ENCODE results near the gene GRIK4. TPM values are rescaled to one million over a fixed set of nuclear protein-coding genes. Genes with fewer than 3 reads are reported as not detected.

The GRIK4 gene
- total RNA-seq, 1 experiment from 2014 or later, result not detected

GRCh38 chr11:120717042-120717441 is 205.5 kb downstream of the GRIK4 start:
- Mint-ChIP-seq H3K4me1 (ENCODE audit: insufficient read depth, unreplicated experiment) (no peaks in the 10 kb centered on the region), H3K9me3 (ENCODE audit: unreplicated experiment) (no peaks in the 10 kb centered on the region), H3K4me3 (ENCODE audit: unreplicated experiment) (no peak overlapping the region), H3K27ac (ENCODE audit: low read depth, unreplicated experiment) (no peak overlapping the region), H3K27me3 (ENCODE audit: insufficient read depth, unreplicated experiment) (peaks cover 11% of the 10 kb centered on the region), H3K36me3 (ENCODE audit: insufficient read depth, unreplicated experiment) (no peaks in the 10 kb centered on the region)
- intact Hi-C loops (cut with micrococcal nuclease), result no loop called here
- DNase-seq (ENCODE audit: unreplicated experiment), result no peak
- BruUV-seq (replicated peaks), result no TSS peak
- POLR2A ChIA-PET, result no interaction called here
- TF ChIP-seq CTCF (IDR thresholded peaks at IDR 0.05; ENCODE audit: unreplicated experiment), result no peak
- CTCF ChIA-PET, result interaction anchor here (1.0 kb wide), 1 partner anchor 32 kb away, joined by 4 read pairs; no protein-coding TSS in a partner anchor

GRCh38 chr11:120717623-120718022 is 206.1 kb downstream of the GRIK4 start:
- no peak for TF ChIP-seq CTCF (IDR thresholded peaks at IDR 0.05; ENCODE audit: unreplicated experiment)
- intact Hi-C loops (cut with micrococcal nuclease), result no loop called here
- no peaks in the 10 kb centered on the region for H3K4me1 Mint-ChIP-seq (ENCODE audit: insufficient read depth, unreplicated experiment)
- BruUV-seq (replicated peaks), result no TSS peak
- POLR2A ChIA-PET, result no interaction called here
- no peaks in the 10 kb centered on the region for H3K36me3 Mint-ChIP-seq (ENCODE audit: insufficient read depth, unreplicated experiment)
- H3K9me3 Mint-ChIP-seq (ENCODE audit: unreplicated experiment), result no peaks in the 10 kb centered on the region
- CTCF ChIA-PET, result no interaction called here
- no peak overlapping the region for H3K27ac Mint-ChIP-seq (ENCODE audit: low read depth, unreplicated experiment)
- H3K27me3 Mint-ChIP-seq (ENCODE audit: insufficient read depth, unreplicated experiment), result peaks cover 11% of the 10 kb centered on the region
- H3K4me3 Mint-ChIP-seq (ENCODE audit: unreplicated experiment), result no peak overlapping the region
- no peak for DNase-seq (ENCODE audit: unreplicated experiment)

GRCh38 chr11:120718171-120718570 is 206.6 kb downstream of the GRIK4 start:
- CTCF ChIA-PET, result no interaction called here
- no peak for DNase-seq (ENCODE audit: unreplicated experiment)
- Mint-ChIP-seq H3K9me3 (ENCODE audit: unreplicated experiment) (no peaks in the 10 kb centered on the region), H3K27me3 (ENCODE audit: insufficient read depth, unreplicated experiment) (peaks cover 11% of the 10 kb centered on the region), H3K27ac (ENCODE audit: low read depth, unreplicated experiment) (no peak overlapping the region), H3K36me3 (ENCODE audit: insufficient read depth, unreplicated experiment) (no peaks in the 10 kb centered on the region), H3K4me1 (ENCODE audit: insufficient read depth, unreplicated experiment) (no peaks in the 10 kb centered on the region), H3K4me3 (ENCODE audit: unreplicated experiment) (no peak overlapping the region)
- POLR2A ChIA-PET, result no interaction called here
- TF ChIP-seq CTCF (IDR thresholded peaks at IDR 0.05; ENCODE audit: unreplicated experiment), result no peak
- intact Hi-C loops (cut with micrococcal nuclease), result no loop called here
- BruUV-seq (replicated peaks), result no TSS peak

- CTCF ChIA-PET, result interaction anchor here (0.5 to 1.6 kb wide), 2 partner anchors 83 to 98 kb away, joined by 3 to 7 read pairs; no protein-coding TSS in a partner anchor
- H3K36me3 Mint-ChIP-seq (ENCODE audit: insufficient read depth, unreplicated experiment), result no peaks in the 10 kb centered on the region
- TF ChIP-seq CTCF (IDR thresholded peaks at IDR 0.05; ENCODE audit: unreplicated experiment), result no peak
- no peak overlapping the region for H3K27ac Mint-ChIP-seq (ENCODE audit: low read depth, unreplicated experiment)
- H3K4me3 Mint-ChIP-seq (ENCODE audit: unreplicated experiment), result no peak overlapping the region
- DNase-seq (ENCODE audit: unreplicated experiment), result no peak
- BruUV-seq (replicated peaks), result no TSS peak
- H3K27me3 Mint-ChIP-seq (ENCODE audit: insufficient read depth, unreplicated experiment), result peaks cover 11% of the 10 kb centered on the region
- no peaks in the 10 kb centered on the region for H3K4me1 Mint-ChIP-seq (ENCODE audit: insufficient read depth, unreplicated experiment)
- POLR2A ChIA-PET, result interaction anchor here (1.0 to 1.5 kb wide), 3 partner anchors 9 to 28 kb away, joined by 3 to 4 read pairs (median 4); no protein-coding TSS in a partner anchor
- H3K9me3 Mint-ChIP-seq (ENCODE audit: unreplicated experiment), result no peaks in the 10 kb centered on the region
- intact Hi-C loops (cut with micrococcal nuclease), result no loop called here
Observed at GRCh38 chr11:120719348-120719747, 207.8 kb downstream of the GRIK4 start.

Measured in MCF 10A (cell line).